ENCODE measurements around the gene UBR4. TPM values are rescaled to one million over a fixed set of nuclear protein-coding genes. Genes with fewer than 3 reads are reported as not detected.

UBR4 gene
- total and polyA plus RNA-seq, 2 of the 8 experiments (the other 6 are each of a cell fraction or from before 2014, with no cell fraction given) = 139 to 152 TPM

GRCh38 chr1:19203440-19203839, 6.6 kb downstream of the UBR4 start:
- H3K4me1 ChIP-seq (replicated peaks in 1 of 4; ENCODE audit: control insufficient read depth in 3 of 4, insufficient read depth in 4 of 4, low read length in 3 of 4) = peaks cover 0 to under 1% (median 0%) of the 10 kb centered on the region in 4 experiments; a peak in 1 of 7 replicates
- POLR2A ChIA-PET (ENCODE audit: partially characterized antibody) = no interaction called here
- no peak overlapping the region for H3K4ac ChIP-seq (replicated peaks; ENCODE audit: insufficient read length, low read depth, low read length)
- H3K23me2 ChIP-seq (ENCODE audit: low read depth, low read length) = no peaks in the 10 kb centered on the region
- peaks cover 46 to 94% of the 10 kb centered on the region in 2 experiments for H3K79me2 ChIP-seq (ENCODE audit: control insufficient read depth in 1 of 2, insufficient read depth in 2 of 2, low read length in 2 of 2)
- H2BK15ac ChIP-seq (ENCODE audit: low read length) = no peak overlapping the region
- H3K27ac ChIP-seq (ENCODE audit: low read depth, low read length) = no peak overlapping the region
- FAIRE-seq (no peak), DNase-seq (ENCODE audit: low read depth in 1 of 2, low spot score in 2 of 2) (no peak)
- H2AK5ac ChIP-seq (ENCODE audit: low read depth, low read length) = no peak overlapping the region
- no peak overlapping the region for H3K56ac ChIP-seq (replicated peaks; ENCODE audit: insufficient read length, low read depth, low read length)
- no peak overlapping the region for H2AFZ ChIP-seq (ENCODE audit: low read length)
- H4K20me1 ChIP-seq (replicated peaks in 1 of 2; ENCODE audit: control insufficient read depth in 1 of 2, insufficient read depth in 2 of 2, low read length in 2 of 2) = peaks cover 13 to 18% of the 10 kb centered on the region in 2 experiments
- H3K4me2 ChIP-seq (ENCODE audit: insufficient read depth in 1 of 2, low read depth in 2 of 2, low read length in 2 of 2) = no peak overlapping the region
- no peak overlapping the region for H4K91ac ChIP-seq (replicated peaks; ENCODE audit: insufficient read length, low read length)
- H3K27me3 ChIP-seq (replicated peaks in 1 of 4; ENCODE audit: control insufficient read depth in 3 of 4, extremely low read depth in 1 of 4, insufficient read depth in 3 of 4, low read length in 3 of 4) = no peaks in the 10 kb centered on the region
- H3K4me3 ChIP-seq (ENCODE audit: extremely low read depth in 1 of 4, insufficient read depth in 2 of 4, low read depth in 3 of 4, low read length in 4 of 4) = no peak overlapping the region
- no peak overlapping the region for H2BK5ac ChIP-seq (ENCODE audit: low read depth, low read length)
- CTCF ChIA-PET (ENCODE audit: partially characterized antibody) = interaction anchor here (0.7 to 1.0 kb wide), 3 partner anchors 25 to 416 kb away, joined by 3 to 4 read pairs (median 3); no protein-coding TSS in a partner anchor
- H3K14ac ChIP-seq (ENCODE audit: insufficient read length) = no peak overlapping the region
- no peak overlapping the region for H3K18ac ChIP-seq (ENCODE audit: extremely low read depth, low read length)
- H3K79me1 ChIP-seq (ENCODE audit: low read depth, low read length) = no peaks in the 10 kb centered on the region; the same call in none of the 2 replicates
- H3K36me3 ChIP-seq (ENCODE audit: control insufficient read depth in 2 of 4, insufficient read depth in 4 of 4, low read length in 3 of 4) = peaks cover 11 to 26% (median 14%) of the 10 kb centered on the region in 4 experiments
- H3K23ac ChIP-seq (ENCODE audit: insufficient read length) = no peak overlapping the region
- no peak overlapping the region for H4K8ac ChIP-seq (ENCODE audit: extremely low read depth, insufficient read depth, low read length)
- H2BK12ac ChIP-seq (ENCODE audit: low read depth, low read length) = no peak overlapping the region
- WGBS, 2 experiments (ENCODE audit: extremely low coverage in 1 of 2, insufficient coverage in 1 of 2, insufficient read length in 1 of 2, insufficient replicate concordance in 2 of 2, low coverage in 1 of 2, low lambda C conversion rate in 2 of 2, missing lambda C conversion rate in 1 of 2) = 95% methylated on average over 2 of the region's 2 CpGs; no CpG with 5 or more reads in 1 of the 2 experiments
- no peak overlapping the region for H4K5ac ChIP-seq (ENCODE audit: insufficient read length, low read depth, low read length)
- no peak overlapping the region for H3K9ac ChIP-seq (replicated peaks in 1 of 4; ENCODE audit: extremely low read depth in 1 of 4, low read depth in 3 of 4, low read length in 3 of 4)
- H2BK20ac ChIP-seq (ENCODE audit: low read length) = no peak overlapping the region
- H2BK120ac ChIP-seq (replicated peaks; ENCODE audit: low read depth, low read length) = no peak overlapping the region
- H3K9me3 ChIP-seq (ENCODE audit: insufficient read depth in 2 of 2, low read depth in 1 of 2, low read length in 1 of 2) = no peaks in the 10 kb centered on the region
- TF ChIP-seq CTBP2 (IDR thresholded peaks at IDR 0.05; ENCODE audit: borderline replicate concordance, insufficient read depth, insufficient read length, low read length) = no peak
- no peak for TF ChIP-seq GTF2F1 (IDR thresholded peaks at IDR 0.05; ENCODE audit: borderline replicate concordance, low read depth, low read length)
- no peak for TF ChIP-seq KDM1A (IDR thresholded peaks at IDR 0.05; ENCODE audit: borderline replicate concordance, low read length)
- no peak for TF ChIP-seq CBX5 (IDR thresholded peaks at IDR 0.05; ENCODE audit: low read depth, low read length)
- no peak for TF ChIP-seq CEBPB (IDR thresholded peaks at IDR 0.05; ENCODE audit: low read depth, low read length)
- no peak for TF ChIP-seq TBP (IDR thresholded peaks at IDR 0.05; ENCODE audit: low read depth, low read length)
- no peak for TF ChIP-seq RXRA (IDR thresholded peaks at IDR 0.05; ENCODE audit: insufficient read depth, low read depth, low read length)
- no peak for TF ChIP-seq BRCA1 (IDR thresholded peaks at IDR 0.05; ENCODE audit: low read depth, low read length)
- TF ChIP-seq MAFK (IDR thresholded peaks at IDR 0.05; ENCODE audit: low read depth, low read length) = no peak
- no peak for TF ChIP-seq KDM5A (IDR thresholded peaks at IDR 0.05; ENCODE audit: low read length)
- no peak for TF ChIP-seq ZNF274 (IDR thresholded peaks at IDR 0.05; ENCODE audit: borderline replicate concordance, extremely low read depth, low read length)
